Forelimb muscle (tissue), 1 donor: ENCODE results near the gene DGCR2. TPM values are rescaled to one million over a fixed set of nuclear protein-coding genes. Genes with fewer than 3 reads are reported as not detected.

Source experiments
- polyA plus RNA-seq: library from polyadenylated mRNA; unstranded; fragments of 120-200 nt; gene quantifications from one replicate; pipeline ENCODE4 v1.2.1, GENCODE V29; 2013; ENCODE audit not compliant: insufficient read length

Gene DGCR2
- polyA plus RNA-seq, 1 donor, result 44.3 TPM

Other genes with a start within 250 kb of the DGCR2 start
- 80.0 TPM for gene DGCR6, start 216.1 kb downstream of the DGCR2 start, polyA plus RNA-seq
- gene PRODH, start 186.1 kb downstream of the DGCR2 start, polyA plus RNA-seq, result 12.3 TPM
- not detected for gene TSSK2, start 8.9 kb upstream of the DGCR2 start, polyA plus RNA-seq
- gene ESS2, start 22.2 kb upstream of the DGCR2 start, polyA plus RNA-seq, result 12.2 TPM
- gene GSC2, start 27.9 kb upstream of the DGCR2 start, polyA plus RNA-seq, result not detected
- 17.6 TPM for gene SLC25A1, start 56.3 kb upstream of the DGCR2 start, polyA plus RNA-seq
- 29.9 TPM for gene CLTCL1, start 169.3 kb upstream of the DGCR2 start, polyA plus RNA-seq